Urinary bladder (tissue), 4 donors: ENCODE measurements around the gene NPVF. TPM values are rescaled to one million over a fixed set of nuclear protein-coding genes. Genes with fewer than 3 reads are reported as not detected.
A peak's percentile ranks its signal among the peaks of the same experiment; 100 is the strongest.

ENCODE experiments used
- DNase-seq: peaks from one replicate; pipeline ENCODE4 v3.0.0-alpha.2; 2015; ENCODE audit errors: extremely low spot score
- H3K27ac ChIP-seq: one replicate; pipeline ENCODE4 v1.5.1; 2013; ENCODE audit warnings: low read depth, mild to moderate bottlenecking, moderate library complexity
- H3K36me3 ChIP-seq: one replicate; pipeline ENCODE4 v1.6.1; 2013; ENCODE audit warnings: mild to moderate bottlenecking, moderate library complexity; ENCODE audit not compliant: insufficient read depth
- H3K4me1 ChIP-seq: one replicate; pipeline ENCODE4 v1.6.1; 2013; ENCODE audit warnings: mild to moderate bottlenecking, moderate library complexity; ENCODE audit not compliant: insufficient read depth
- H3K4me3 ChIP-seq: one replicate; pipeline ENCODE4 v1.5.1; 2013; ENCODE audit warnings: low read depth, low read length
- WGBS: extraction: QIAGEN DNeasy Blood & Tissue Kit; methylation state at CpG from one replicate; pipeline ENCODE4 v1.1.7; 2013; 5-methylcytosine and 5-hydroxymethylcytosine counted together
- polyA plus RNA-seq: library from polyadenylated mRNA; stranded (reverse); fragments of 200-250 nt; gene quantifications from one replicate; pipeline ENCODE4 v1.2.3, GENCODE V29; 2013
- total RNA-seq: library from RNA; depleted of rRNA; stranded (reverse); fragments of >200 nt; gene quantifications from one replicate; pipeline ENCODE4 v1.2.3, GENCODE V29; 2014
- donor health status: healthy with polysubstance abuse.
- donor health status: healthy.

NPVF gene
- total and polyA plus RNA-seq, 2 donors: not detected

GRCh38 chr7:25215694-25216335 is 12.5 kb downstream of the NPVF start:
- DNase-seq: no peak
- no peaks in the 10 kb centered on the region for H3K36me3 ChIP-seq
- H3K4me1 ChIP-seq: no peaks in the 10 kb centered on the region
- no peak overlapping the region for H3K4me3 ChIP-seq
- no peak overlapping the region for H3K27ac ChIP-seq
- 67% methylated on average over 8 of the region's 8 CpGs for WGBS

- 38% methylated on average over 1 of the region's 1 CpG for WGBS
- H3K27ac ChIP-seq: no peak overlapping the region
- H3K4me1 ChIP-seq: no peaks in the 10 kb centered on the region
- H3K4me3 ChIP-seq: no peak overlapping the region
- H3K36me3 ChIP-seq: no peaks in the 10 kb centered on the region
- DNase-seq: no peak
Observed at GRCh38 chr7:25208525-25209221, 19.6 kb downstream of the NPVF start.

- Histone ChIP-seq H3K27ac (no peak overlapping the region), H3K36me3 (no peaks in the 10 kb centered on the region), H3K4me3 (no peak overlapping the region), H3K4me1 (no peaks in the 10 kb centered on the region)
- DNase-seq: no peak
- WGBS: 89% methylated on average over 3 of the region's 3 CpGs
Observed at GRCh38 chr7:25207887-25208286, 20.4 kb downstream of the NPVF start.

GRCh38 chr7:25206765-25207164 is 21.5 kb downstream of the NPVF start:
- WGBS: 69% methylated on average over 3 of the region's 3 CpGs

GRCh38 chr7:25196132-25196896 is 32.0 kb downstream of the NPVF start:
- Histone ChIP-seq H3K27ac (peak overlapping the region; percentile 29), H3K4me3 (no peak overlapping the region), H3K4me1 (peaks cover 1% of the 10 kb centered on the region), H3K36me3 (no peaks in the 10 kb centered on the region)
- no peak for DNase-seq
- WGBS: 38% methylated on average over 5 of the region's 5 CpGs

More at GRCh38 chr7:25206765-25207164, 21.5 kb downstream of the NPVF start:
- H3K36me3 ChIP-seq: no peaks in the 10 kb centered on the region
- no peak overlapping the region for H3K4me3 ChIP-seq
- H3K27ac ChIP-seq: no peak overlapping the region
- DNase-seq: no peak
- no peaks in the 10 kb centered on the region for H3K4me1 ChIP-seq

GRCh38 chr7:25194036-25194435 is 34.2 kb downstream of the NPVF start:
- H3K4me1 ChIP-seq: peaks cover 1% of the 10 kb centered on the region
- DNase-seq: no peak
- no peak overlapping the region for H3K4me3 ChIP-seq
- 80% methylated on average over 2 of the region's 2 CpGs for WGBS
- H3K27ac ChIP-seq: no peak overlapping the region
- no peaks in the 10 kb centered on the region for H3K36me3 ChIP-seq

GRCh38 chr7:25192043-25192442 is 36.2 kb downstream of the NPVF start:
- Histone ChIP-seq H3K27ac (no peak overlapping the region), H3K4me1 (no peaks in the 10 kb centered on the region), H3K36me3 (no peaks in the 10 kb centered on the region), H3K4me3 (no peak overlapping the region)
- 76% methylated on average over 3 of the region's 3 CpGs for WGBS
- DNase-seq: no peak

GRCh38 chr7:25189197-25189596 is 39.1 kb downstream of the NPVF start:
- Histone ChIP-seq H3K4me3 (no peak overlapping the region), H3K36me3 (no peaks in the 10 kb centered on the region), H3K27ac (no peak overlapping the region), H3K4me1 (no peaks in the 10 kb centered on the region)
- 80% methylated on average over 6 of the region's 6 CpGs for WGBS
- no peak for DNase-seq

- H3K36me3 ChIP-seq: no peaks in the 10 kb centered on the region
- DNase-seq: no peak
- no peak overlapping the region for H3K27ac ChIP-seq
- WGBS: 88% methylated on average over 8 of the region's 8 CpGs
- no peaks in the 10 kb centered on the region for H3K4me1 ChIP-seq
- H3K4me3 ChIP-seq: no peak overlapping the region
Observed at GRCh38 chr7:25187932-25188331, 40.4 kb downstream of the NPVF start.

GRCh38 chr7:25186436-25186835 is 41.9 kb downstream of the NPVF start:
- no peaks in the 10 kb centered on the region for H3K36me3 ChIP-seq
- DNase-seq: no peak
- WGBS: 83% methylated on average over 6 of the region's 6 CpGs
- H3K4me1 ChIP-seq: no peaks in the 10 kb centered on the region
- H3K4me3 ChIP-seq: no peak overlapping the region
- no peak overlapping the region for H3K27ac ChIP-seq

GRCh38 chr7:25181532-25181931 is 46.8 kb downstream of the NPVF start:
- no peak for DNase-seq
- no peaks in the 10 kb centered on the region for H3K4me1 ChIP-seq
- 93% methylated on average over 3 of the region's 3 CpGs for WGBS
- no peaks in the 10 kb centered on the region for H3K36me3 ChIP-seq
- H3K4me3 ChIP-seq: no peak overlapping the region
- no peak overlapping the region for H3K27ac ChIP-seq

GRCh38 chr7:25180946-25181345 is 47.3 kb downstream of the NPVF start:
- 85% methylated on average over 7 of the region's 7 CpGs for WGBS

GRCh38 chr7:25180592-25180923 is 47.7 kb downstream of the NPVF start:
- WGBS: 16% methylated on average over 6 of the region's 6 CpGs
- H3K4me1 ChIP-seq: no peaks in the 10 kb centered on the region
- no peak overlapping the region for H3K27ac ChIP-seq
- no peak for DNase-seq
- H3K4me3 ChIP-seq: peak overlapping the region; percentile 90
- no peaks in the 10 kb centered on the region for H3K36me3 ChIP-seq

More at GRCh38 chr7:25180946-25181345, 47.3 kb downstream of the NPVF start:
- Histone ChIP-seq H3K4me3 (no peak overlapping the region), H3K27ac (no peak overlapping the region), H3K36me3 (no peaks in the 10 kb centered on the region), H3K4me1 (no peaks in the 10 kb centered on the region)
- DNase-seq: no peak
